Neural progenitor cell (in vitro differentiated cells): ENCODE measurements around the gene GPATCH2L.

Experiments used
- EZH2 ChIP-seq: fragments of 200-600 bp; sonication (generic); IDR thresholded peaks from 2 replicates; pipeline ENCODE4 v1.6.1; 2017; ENCODE audit warnings: antibody characterized with exemption, mild to moderate bottlenecking, moderate library complexity
- TF ChIP-seq, protein P1 (sequence below): fragments of 200-600 bp; sonication (generic); IDR thresholded peaks from 2 replicates; pipeline ENCODE4 v1.5.1; 2017; ENCODE audit warnings: antibody characterized with exemption, mild to moderate bottlenecking

DNA sequence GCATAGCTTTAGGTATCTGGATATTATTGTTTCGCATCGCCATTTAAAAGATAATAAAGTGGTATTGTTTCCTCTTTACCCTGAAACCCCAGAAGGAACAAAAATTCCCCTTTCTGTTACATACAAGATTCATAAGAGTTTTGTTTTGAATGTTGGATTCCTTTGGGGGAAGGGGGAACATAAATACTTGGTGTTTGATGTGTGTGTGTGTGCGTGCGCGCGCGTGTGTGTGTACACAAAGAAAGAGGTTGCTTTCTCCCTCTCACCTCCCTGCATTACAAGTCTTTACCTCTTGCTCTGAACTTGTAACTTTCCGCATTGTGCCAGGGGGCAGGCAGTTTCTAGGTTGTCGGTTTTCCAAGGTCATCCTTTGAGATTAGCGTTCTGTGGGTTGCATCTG lies 76.4 kb downstream of the GPATCH2L start:
- TF ChIP-seq, protein P1, sequence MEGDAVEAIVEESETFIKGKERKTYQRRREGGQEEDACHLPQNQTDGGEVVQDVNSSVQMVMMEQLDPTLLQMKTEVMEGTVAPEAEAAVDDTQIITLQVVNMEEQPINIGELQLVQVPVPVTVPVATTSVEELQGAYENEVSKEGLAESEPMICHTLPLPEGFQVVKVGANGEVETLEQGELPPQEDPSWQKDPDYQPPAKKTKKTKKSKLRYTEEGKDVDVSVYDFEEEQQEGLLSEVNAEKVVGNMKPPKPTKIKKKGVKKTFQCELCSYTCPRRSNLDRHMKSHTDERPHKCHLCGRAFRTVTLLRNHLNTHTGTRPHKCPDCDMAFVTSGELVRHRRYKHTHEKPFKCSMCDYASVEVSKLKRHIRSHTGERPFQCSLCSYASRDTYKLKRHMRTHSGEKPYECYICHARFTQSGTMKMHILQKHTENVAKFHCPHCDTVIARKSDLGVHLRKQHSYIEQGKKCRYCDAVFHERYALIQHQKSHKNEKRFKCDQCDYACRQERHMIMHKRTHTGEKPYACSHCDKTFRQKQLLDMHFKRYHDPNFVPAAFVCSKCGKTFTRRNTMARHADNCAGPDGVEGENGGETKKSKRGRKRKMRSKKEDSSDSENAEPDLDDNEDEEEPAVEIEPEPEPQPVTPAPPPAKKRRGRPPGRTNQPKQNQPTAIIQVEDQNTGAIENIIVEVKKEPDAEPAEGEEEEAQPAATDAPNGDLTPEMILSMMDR: no peak
- no peak for TF ChIP-seq EZH2
